ENCODE results near the gene RASL11A. TPM values are rescaled to one million over a fixed set of nuclear protein-coding genes. Genes with fewer than 3 reads are reported as not detected.

Gene RASL11A
- total and polyA plus RNA-seq, 2 of the 8 experiments (the other 6 are each of a cell fraction or from before 2014, with no cell fraction given) = 2.9 to 6.8 TPM

DNA sequence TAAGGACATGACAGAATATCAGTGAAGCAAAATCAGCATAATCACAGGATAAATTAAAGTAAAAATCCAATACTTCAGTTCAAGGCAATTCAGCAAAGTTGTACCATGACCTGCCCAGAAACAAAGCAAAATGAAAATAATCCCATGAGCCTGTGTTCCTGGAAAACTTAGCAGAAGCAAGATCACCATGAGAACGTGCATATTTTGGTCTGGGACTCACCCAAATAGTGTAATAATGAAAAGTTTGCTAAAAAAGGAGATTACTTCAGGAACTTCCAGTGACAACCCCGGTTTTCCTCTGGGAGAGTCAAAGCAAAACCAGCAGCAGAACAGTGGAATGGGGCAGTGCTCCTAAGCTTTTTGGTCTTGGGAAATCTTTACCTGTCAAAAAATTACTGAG is 34.2 kb upstream of the RASL11A start:
- DNase-seq (ENCODE audit: low read depth in 1 of 2, low spot score in 2 of 2) (no peak), FAIRE-seq (no peak)
- Histone ChIP-seq H4K91ac (replicated peaks; ENCODE audit: insufficient read length, low read length) (no peak overlapping the region), H2AFZ (ENCODE audit: low read length) (no peak overlapping the region), H2AK5ac (ENCODE audit: low read depth, low read length) (no peak overlapping the region), H4K20me1 (replicated peaks in 1 of 2; ENCODE audit: control insufficient read depth in 1 of 2, insufficient read depth in 2 of 2, low read length in 2 of 2) (no peaks in the 10 kb centered on the region), H3K4me1 (replicated peaks in 1 of 4; ENCODE audit: control insufficient read depth in 3 of 4, insufficient read depth in 4 of 4, low read length in 3 of 4) (no peaks in the 10 kb centered on the region), H3K79me1 (ENCODE audit: low read depth, low read length) (no peaks in the 10 kb centered on the region), H3K4me2 (ENCODE audit: insufficient read depth in 1 of 2, low read depth in 2 of 2, low read length in 2 of 2) (no peak overlapping the region), H3K4me3 (ENCODE audit: extremely low read depth in 1 of 4, insufficient read depth in 2 of 4, low read depth in 3 of 4, low read length in 4 of 4) (no peak overlapping the region), H3K4ac (replicated peaks; ENCODE audit: insufficient read length, low read depth, low read length) (no peak overlapping the region), H3K56ac (replicated peaks; ENCODE audit: insufficient read length, low read depth, low read length) (no peak overlapping the region), H2BK5ac (ENCODE audit: low read depth, low read length) (no peak overlapping the region), H3K27ac (ENCODE audit: low read depth, low read length) (no peak overlapping the region), H3K36me3 (ENCODE audit: control insufficient read depth in 2 of 4, insufficient read depth in 4 of 4, low read length in 3 of 4) (no peaks in the 10 kb centered on the region), H3K9ac (replicated peaks in 1 of 4; ENCODE audit: extremely low read depth in 1 of 4, low read depth in 3 of 4, low read length in 3 of 4) (no peak overlapping the region), H3K27me3 (replicated peaks in 1 of 4; ENCODE audit: control insufficient read depth in 3 of 4, extremely low read depth in 1 of 4, insufficient read depth in 3 of 4, low read length in 3 of 4) (no peaks in the 10 kb centered on the region), H3K23me2 (ENCODE audit: low read depth, low read length) (no peaks in the 10 kb centered on the region), H2BK12ac (ENCODE audit: low read depth, low read length) (no peak overlapping the region), H4K5ac (ENCODE audit: insufficient read length, low read depth, low read length) (no peak overlapping the region), H4K8ac (ENCODE audit: extremely low read depth, insufficient read depth, low read length) (no peak overlapping the region), H3K9me3 (ENCODE audit: insufficient read depth in 2 of 2, low read depth in 1 of 2, low read length in 1 of 2) (no peaks in the 10 kb centered on the region), H2BK20ac (ENCODE audit: low read length) (no peak overlapping the region), H2BK15ac (ENCODE audit: low read length) (no peak overlapping the region), H3K18ac (ENCODE audit: extremely low read depth, low read length) (no peak overlapping the region), H3K23ac (ENCODE audit: insufficient read length) (no peak overlapping the region), H2BK120ac (replicated peaks; ENCODE audit: low read depth, low read length) (no peak overlapping the region), H3K14ac (ENCODE audit: insufficient read length) (no peak overlapping the region), H3K79me2 (ENCODE audit: control insufficient read depth in 1 of 2, insufficient read depth in 2 of 2, low read length in 2 of 2) (no peaks in the 10 kb centered on the region)
- CTCF ChIA-PET (ENCODE audit: partially characterized antibody) = no interaction called here
- POLR2A ChIA-PET (ENCODE audit: partially characterized antibody) = no interaction called here
- whole genome bisulfite sequencing, 2 experiments (ENCODE audit: extremely low coverage in 1 of 2, insufficient coverage in 1 of 2, insufficient read length in 1 of 2, insufficient replicate concordance in 2 of 2, low coverage in 1 of 2, low lambda C conversion rate in 2 of 2, missing lambda C conversion rate in 1 of 2) = 81% methylated on average over 2 of the region's 2 CpGs; no CpG with 5 or more reads in 1 of the 2 experiments
- TF ChIP-seq SRF (IDR thresholded peaks at IDR 0.05; ENCODE audit: low read depth, low read length) (no peak), HDAC2 (IDR thresholded peaks at IDR 0.05; ENCODE audit: borderline replicate concordance in 1 of 2, low read depth in 2 of 2, low read length in 2 of 2) (no peak), TCF12 (IDR thresholded peaks at IDR 0.05; ENCODE audit: low read depth, low read length) (no peak), TBP (IDR thresholded peaks at IDR 0.05; ENCODE audit: low read depth, low read length) (no peak), HDAC6 (IDR thresholded peaks at IDR 0.05; ENCODE audit: low read depth, low read length) (no peak), KDM1A (IDR thresholded peaks at IDR 0.05; ENCODE audit: borderline replicate concordance, low read length) (no peak), PHF8 (conservative IDR thresholded peaks at IDR 0.05; ENCODE audit: low read depth, low read length) (no peak), CHD1 (IDR thresholded peaks at IDR 0.05; ENCODE audit: low read depth, low read length) (no peak), BRCA1 (IDR thresholded peaks at IDR 0.05; ENCODE audit: low read depth, low read length) (no peak), BCL11A (IDR thresholded peaks at IDR 0.05; ENCODE audit: low read depth in 2 of 2, low read length in 2 of 2) (no peak), POU5F1 (IDR thresholded peaks at IDR 0.05; ENCODE audit: low read depth, low read length) (no peak), CTBP2 (IDR thresholded peaks at IDR 0.05; ENCODE audit: borderline replicate concordance, insufficient read depth, insufficient read length, low read length) (no peak)
- TF ChIP-seq, protein P1, sequence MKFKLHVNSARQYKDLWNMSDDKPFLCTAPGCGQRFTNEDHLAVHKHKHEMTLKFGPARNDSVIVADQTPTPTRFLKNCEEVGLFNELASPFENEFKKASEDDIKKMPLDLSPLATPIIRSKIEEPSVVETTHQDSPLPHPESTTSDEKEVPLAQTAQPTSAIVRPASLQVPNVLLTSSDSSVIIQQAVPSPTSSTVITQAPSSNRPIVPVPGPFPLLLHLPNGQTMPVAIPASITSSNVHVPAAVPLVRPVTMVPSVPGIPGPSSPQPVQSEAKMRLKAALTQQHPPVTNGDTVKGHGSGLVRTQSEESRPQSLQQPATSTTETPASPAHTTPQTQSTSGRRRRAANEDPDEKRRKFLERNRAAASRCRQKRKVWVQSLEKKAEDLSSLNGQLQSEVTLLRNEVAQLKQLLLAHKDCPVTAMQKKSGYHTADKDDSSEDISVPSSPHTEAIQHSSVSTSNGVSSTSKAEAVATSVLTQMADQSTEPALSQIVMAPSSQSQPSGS (IDR thresholded peaks at IDR 0.05; ENCODE audit: low read length) = no peak

Data from H1 (cell line).